NCI-H1417 treated with DMSO at 0.1 percent for 48 hours (cell line): Measurements from ENCODE around the gene COL6A5.
"Not testable (repeated sequence)": the region's sequence is repeated elsewhere in the genome, so short reads cannot be mapped to it uniquely, and the experiment has no call there.

Source experiments
- DNase-seq: peaks from one replicate; lab custom pipeline; 2025; lab: John Stamatoyannopoulos, UW

COL6A5 gene

GRCh38 chr3:130389743-130390478 lies 44.4 kb downstream of the COL6A5 start:
- no peak for DNase-seq

- no peak for DNase-seq
Measured at GRCh38 chr3:130392266-130392665, 46.8 kb downstream of the COL6A5 start.

GRCh38 chr3:130393594-130393993 lies 48.1 kb downstream of the COL6A5 start:
- no peak for DNase-seq

GRCh38 chr3:130395331-130395730 lies 49.9 kb downstream of the COL6A5 start:
- DNase-seq, result no peak

GRCh38 chr3:130395916-130396315 lies 50.4 kb downstream of the COL6A5 start:
- DNase-seq, result no peak

- DNase-seq, result no peak
Measured at GRCh38 chr3:130404401-130404800, 58.9 kb downstream of the COL6A5 start.

- DNase-seq, result no peak
Measured at GRCh38 chr3:130405956-130406355, 60.5 kb downstream of the COL6A5 start.

GRCh38 chr3:130408253-130408652 lies 62.8 kb downstream of the COL6A5 start:
- DNase-seq, result not testable (repeated sequence)

- no peak for DNase-seq
Measured at GRCh38 chr3:130411320-130411719, 65.8 kb downstream of the COL6A5 start.

GRCh38 chr3:130412991-130413560 lies 67.6 kb downstream of the COL6A5 start:
- DNase-seq, result no peak

- DNase-seq, result no peak
Measured at GRCh38 chr3:130414457-130414856, 69.0 kb downstream of the COL6A5 start.

GRCh38 chr3:130420466-130420865 lies 75.0 kb downstream of the COL6A5 start:
- no peak for DNase-seq

GRCh38 chr3:130423064-130423463 lies 77.6 kb downstream of the COL6A5 start:
- no peak for DNase-seq

GRCh38 chr3:130424837-130425236 lies 79.4 kb downstream of the COL6A5 start:
- DNase-seq, result no peak

- no peak for DNase-seq
Measured at GRCh38 chr3:130425484-130425883, 80.0 kb downstream of the COL6A5 start.

GRCh38 chr3:130426206-130426605 lies 80.7 kb downstream of the COL6A5 start:
- no peak for DNase-seq

- DNase-seq, result no peak
Measured at GRCh38 chr3:130428871-130429712, 83.6 kb downstream of the COL6A5 start.

- no peak for DNase-seq
Measured at GRCh38 chr3:130429713-130430023, 84.2 kb downstream of the COL6A5 start.

- DNase-seq, result no peak
Measured at GRCh38 chr3:130430266-130430665, 84.8 kb downstream of the COL6A5 start.

- not testable (repeated sequence) for DNase-seq
Measured at GRCh38 chr3:130432086-130432485, 86.6 kb downstream of the COL6A5 start.

- DNase-seq, result no peak
Measured at GRCh38 chr3:130433306-130433705, 87.8 kb downstream of the COL6A5 start.

GRCh38 chr3:130442284-130442683 lies 96.8 kb downstream of the COL6A5 start:
- DNase-seq, result no peak

- not testable (repeated sequence) for DNase-seq
Measured at GRCh38 chr3:130446840-130447239, 101.4 kb downstream of the COL6A5 start.
